Loucy (cell line): Measurements from ENCODE around the gene DMRTC2.
A peak's percentile ranks its signal among the peaks of the same experiment; 100 is the strongest.

Source experiments
- CTCF ChIP-seq: fragments of 200-600 bp; sonication (generic); conservative IDR thresholded peaks from 2 replicates; pipeline ENCODE4 v1.5.1; 2014; ENCODE audit warnings: mild to moderate bottlenecking, antibody characterized with exemption, low read length
- EZH2phosphoT487 ChIP-seq: fragments of 200-600 bp; IDR thresholded peaks from 2 replicates; pipeline ENCODE4 v1.6.1; 2018; ENCODE audit warnings: antibody characterized with exemption, mild to moderate bottlenecking, moderate library complexity, borderline replicate concordance

GRCh38 chr19:41887711-41888382 lies 43.0 kb downstream of the DMRTC2 start:
- TF ChIP-seq CTCF (peak; percentile 55), EZH2phosphoT487 (no peak)
